GM20431 (cell line): Measurements from ENCODE around the gene TCN2.
"Not testable (repeated sequence)": the region's sequence is repeated elsewhere in the genome, so short reads cannot be mapped to it uniquely, and the experiment has no call there.

Experiments used
- in situ Hi-C: fragments of 300-500 bp; cut with MseI, MboI; formaldehyde crosslinking; loops from one replicate; pipeline ENCODE4 v1.15.0; 2020; ENCODE audit warnings: low sequenced_read_pairs; ENCODE audit not compliant: unreplicated experiment

The TCN2 gene

DNA sequence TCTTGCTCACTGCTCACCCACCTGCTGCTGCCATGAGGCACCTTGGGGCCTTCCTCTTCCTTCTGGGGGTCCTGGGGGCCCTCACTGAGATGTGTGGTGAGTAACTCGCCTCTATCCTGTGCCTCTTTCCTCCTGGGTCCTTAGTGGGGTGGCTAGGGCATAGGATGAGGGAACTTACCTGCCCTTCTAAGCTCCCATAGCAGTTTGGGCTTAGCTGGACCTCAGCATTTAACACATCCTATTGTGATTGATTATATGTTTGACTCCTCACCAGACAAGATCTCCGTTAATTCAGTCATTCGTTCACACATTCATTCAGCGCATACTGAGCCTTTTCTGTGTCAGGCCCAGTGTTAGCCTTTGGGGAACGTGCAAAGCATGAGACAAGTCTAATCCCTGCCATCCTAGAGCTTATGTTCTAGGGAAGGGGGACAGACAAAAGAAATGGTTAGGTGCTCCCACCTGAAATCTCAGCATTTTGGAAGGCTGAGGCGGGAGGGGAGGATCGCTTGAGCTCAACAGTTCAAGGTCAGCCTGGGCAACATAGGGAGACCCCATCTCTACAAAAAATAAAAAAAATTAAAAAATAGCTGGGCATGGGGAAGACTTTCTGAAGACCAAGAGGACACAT lies 441 bp downstream of the TCN2 start:
- in situ Hi-C loops: no loop called here

DNA sequence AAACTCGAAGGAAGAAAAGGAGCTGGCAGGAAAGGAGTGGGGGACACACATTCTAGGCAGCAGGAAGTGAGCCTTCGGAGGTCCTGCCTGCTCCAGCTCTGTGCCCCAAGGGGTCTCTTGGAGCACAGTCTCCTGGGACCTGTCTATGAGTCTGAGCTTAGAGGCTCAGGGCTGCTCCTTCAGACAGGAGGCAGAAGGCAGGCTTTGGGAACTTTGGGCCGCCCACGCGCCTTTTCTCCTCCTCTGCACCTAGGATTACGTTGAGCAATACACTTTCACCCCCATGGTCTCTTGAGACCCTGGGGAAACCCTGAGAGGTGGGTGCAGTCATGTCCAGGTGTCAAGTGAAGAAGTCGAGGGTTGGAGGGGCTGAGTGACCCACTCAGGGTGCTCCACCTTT lies 965 bp downstream of the TCN2 start:
- in situ Hi-C loops: no loop called here

DNA sequence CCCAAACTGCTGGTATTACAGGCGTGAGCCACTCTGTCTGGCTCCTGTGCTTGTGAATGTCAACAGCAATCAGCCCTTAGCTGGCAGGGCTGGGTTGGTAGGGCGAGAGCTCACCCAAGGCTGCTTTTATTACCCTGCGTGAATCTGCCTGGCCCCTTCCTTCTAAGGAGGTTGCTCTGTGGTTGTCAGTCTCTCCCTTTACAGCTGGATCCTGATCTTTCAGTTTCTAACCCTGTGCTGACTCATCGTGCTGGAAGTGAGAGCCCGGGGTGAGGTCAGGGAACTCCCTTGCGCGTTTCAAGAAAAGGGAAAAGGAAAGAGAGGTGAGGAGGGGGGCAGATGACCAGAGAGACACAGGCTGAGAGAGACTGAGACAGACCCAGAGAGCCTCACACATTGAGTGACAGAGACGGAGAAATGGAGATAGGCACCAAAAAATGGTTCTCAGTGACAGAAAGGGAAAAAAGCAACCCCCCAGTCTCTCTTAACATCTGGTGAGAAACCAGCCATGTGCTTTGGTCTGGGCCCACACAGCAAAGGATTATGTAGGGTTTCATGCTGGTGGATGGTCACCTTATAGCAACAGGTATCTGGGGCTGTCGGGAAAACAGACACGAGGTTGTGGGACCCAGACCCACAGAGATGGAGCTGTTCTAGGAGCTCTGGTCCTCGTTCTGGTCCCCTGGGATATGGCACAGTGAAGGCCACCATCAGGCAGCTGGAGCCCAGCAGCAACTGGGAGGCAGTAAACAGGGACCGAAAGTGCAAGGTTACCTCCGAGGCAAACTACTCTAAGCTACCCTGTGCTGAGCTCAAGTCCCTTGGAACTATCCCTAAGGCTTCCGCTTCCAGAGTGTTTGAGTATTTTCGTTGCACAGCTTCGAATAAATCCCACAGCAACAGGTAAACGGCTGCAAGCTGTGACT lies 2.5 kb downstream of the TCN2 start:
- in situ Hi-C loops: no loop called here

DNA sequence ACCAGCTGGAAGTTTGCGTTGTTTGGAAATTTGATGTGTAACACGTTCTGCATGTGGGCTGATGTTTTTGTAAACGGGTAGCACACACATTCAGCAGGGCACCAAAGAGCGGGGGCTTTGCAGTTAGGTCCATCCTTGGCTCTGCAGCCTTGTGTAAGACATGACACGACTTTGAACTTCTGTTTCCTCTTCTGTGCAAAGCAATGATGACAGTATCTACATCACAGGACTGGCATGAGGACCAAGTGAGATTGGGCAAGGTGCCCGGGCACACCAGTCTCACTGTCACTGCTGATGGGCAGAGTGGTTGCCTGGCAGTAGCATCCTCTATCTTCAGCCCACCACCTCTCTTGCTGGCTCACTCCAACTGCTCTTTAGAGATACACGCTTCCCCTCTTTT lies 3.3 kb downstream of the TCN2 start:
- in situ Hi-C loops: no loop called here

DNA sequence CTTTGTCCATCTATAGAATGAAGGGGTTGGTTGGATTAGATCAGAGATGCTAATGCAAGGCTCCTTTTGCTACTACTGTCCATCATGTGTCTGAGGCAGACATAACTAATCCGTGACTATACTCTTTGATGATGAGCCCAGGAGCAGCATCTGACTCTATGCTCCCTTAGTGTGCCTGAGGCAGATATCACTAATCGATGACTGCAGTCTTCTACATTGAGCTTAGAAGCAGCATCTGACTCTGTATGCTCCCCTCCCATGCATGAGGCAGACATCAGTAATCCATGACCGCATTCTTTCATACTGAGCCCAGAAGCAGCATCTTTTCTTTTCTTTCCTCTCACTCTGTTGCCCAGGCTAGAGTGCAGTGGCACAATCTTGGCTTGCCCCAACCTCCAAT lies 4.2 kb downstream of the TCN2 start:
- in situ Hi-C loops: no loop called here

DNA sequence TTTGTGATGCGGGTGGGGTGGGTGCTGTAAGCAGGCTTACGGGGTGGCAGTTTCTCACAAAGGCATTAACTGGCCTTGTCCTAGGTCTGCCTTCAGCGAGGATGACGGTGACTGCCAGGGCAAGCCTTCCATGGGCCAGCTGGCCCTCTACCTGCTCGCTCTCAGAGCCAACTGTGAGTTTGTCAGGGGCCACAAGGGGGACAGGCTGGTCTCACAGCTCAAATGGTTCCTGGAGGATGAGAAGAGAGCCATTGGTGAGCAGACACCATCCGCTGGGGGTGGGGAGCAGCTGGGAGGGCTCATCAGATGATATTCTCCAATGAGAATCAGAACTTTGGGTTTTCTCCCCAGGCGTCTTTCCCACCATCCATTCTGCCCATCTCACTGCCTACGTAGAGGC lies 5.8 kb downstream of the TCN2 start:
- in situ Hi-C loops: no loop called here

DNA sequence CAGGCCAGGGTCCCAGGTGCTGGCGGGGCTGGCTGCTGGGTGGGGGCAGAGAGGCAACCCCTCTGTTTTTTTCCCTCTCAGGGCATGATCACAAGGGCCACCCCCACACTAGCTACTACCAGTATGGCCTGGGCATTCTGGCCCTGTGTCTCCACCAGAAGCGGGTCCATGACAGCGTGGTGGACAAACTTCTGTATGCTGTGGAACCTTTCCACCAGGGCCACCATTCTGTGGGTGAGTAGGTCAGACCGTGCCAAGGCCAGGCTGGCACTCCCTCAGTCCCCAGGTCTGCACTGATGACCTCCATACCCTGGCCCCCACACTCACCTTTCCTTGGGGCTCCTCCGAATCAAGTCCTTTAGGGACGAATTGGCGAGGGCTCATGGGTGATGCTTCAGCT lies 7.3 kb downstream of the TCN2 start:
- in situ Hi-C loops: no loop called here

DNA sequence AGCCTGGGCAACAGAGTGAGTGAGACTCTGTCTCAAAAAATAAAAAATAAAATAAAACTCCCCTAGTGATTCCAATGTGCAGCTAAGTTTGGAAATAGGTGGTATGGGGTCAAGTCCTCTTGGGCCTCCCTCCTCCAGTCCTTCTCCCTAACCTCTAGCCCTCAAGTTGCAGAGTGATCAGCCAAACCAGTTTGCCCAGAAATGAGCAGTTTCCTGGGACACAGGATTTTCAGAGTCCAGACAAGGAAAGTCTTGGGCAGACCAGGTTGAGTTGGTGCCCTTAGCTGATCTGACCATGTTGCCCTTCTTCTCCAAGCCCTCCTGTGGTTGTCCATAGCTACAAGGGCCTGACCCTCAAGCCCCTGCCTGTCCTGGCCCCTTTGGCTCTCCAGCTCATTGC lies 7.9 kb downstream of the TCN2 start:
- in situ Hi-C loops: no loop called here

DNA sequence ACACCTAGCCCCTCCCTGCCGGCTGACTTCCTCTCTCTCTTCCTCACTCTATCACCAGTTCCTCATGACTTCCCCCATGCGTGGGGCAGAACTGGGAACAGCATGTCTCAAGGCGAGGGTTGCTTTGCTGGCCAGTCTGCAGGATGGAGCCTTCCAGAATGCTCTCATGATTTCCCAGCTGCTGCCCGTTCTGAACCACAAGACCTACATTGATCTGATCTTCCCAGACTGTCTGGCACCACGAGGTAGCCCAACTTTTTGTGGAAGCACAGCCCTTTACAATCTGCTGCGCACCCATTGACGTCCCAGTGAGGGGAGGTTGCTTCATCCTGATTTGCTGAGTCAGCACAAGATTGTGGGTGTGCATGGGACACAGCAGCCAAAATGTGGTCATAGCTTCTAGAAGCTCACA lies 8.6 kb downstream of the TCN2 start:
- in situ Hi-C loops: no loop called here

DNA sequence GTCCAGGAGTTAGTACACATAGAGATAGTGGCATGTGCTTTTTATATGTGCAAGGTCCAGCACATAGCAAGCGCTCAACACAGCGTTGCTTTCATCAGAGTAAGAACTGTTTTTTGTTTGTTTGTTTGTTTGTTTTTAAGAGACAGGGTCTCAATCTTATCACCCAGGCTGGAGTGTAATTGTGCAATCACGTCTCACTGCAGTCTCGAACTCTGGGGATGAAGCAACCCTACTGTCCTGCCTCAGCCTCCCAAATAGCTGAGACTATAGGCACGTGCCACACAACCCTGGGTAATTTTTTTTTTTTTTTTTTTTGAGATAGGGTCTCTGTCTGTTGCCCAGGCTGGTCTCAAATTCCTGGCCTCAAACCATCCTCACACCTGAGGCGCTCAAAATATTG lies 10.8 kb downstream of the TCN2 start:
- in situ Hi-C loops: no loop called here

DNA sequence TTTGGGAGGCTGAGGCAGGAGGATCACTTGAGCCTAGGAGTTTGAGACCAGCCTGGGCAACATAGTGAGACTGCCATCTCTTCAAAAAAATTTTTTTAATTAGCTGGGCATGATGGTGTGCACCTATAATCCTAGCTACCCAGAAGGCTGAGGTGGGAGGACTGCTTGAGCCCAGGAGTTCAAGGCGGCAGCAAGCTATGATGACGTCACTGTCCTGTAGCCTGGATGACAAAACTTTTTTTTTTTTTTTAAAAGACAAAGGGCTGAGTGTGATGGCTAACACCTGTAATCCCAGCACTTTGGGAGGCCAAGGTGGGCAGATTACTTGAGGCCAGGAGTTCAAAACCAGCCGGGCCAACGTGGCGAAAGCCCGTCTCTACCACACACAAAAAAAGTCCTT lies 12.9 kb downstream of the TCN2 start:
- in situ Hi-C loops: not testable (repeated sequence)

DNA sequence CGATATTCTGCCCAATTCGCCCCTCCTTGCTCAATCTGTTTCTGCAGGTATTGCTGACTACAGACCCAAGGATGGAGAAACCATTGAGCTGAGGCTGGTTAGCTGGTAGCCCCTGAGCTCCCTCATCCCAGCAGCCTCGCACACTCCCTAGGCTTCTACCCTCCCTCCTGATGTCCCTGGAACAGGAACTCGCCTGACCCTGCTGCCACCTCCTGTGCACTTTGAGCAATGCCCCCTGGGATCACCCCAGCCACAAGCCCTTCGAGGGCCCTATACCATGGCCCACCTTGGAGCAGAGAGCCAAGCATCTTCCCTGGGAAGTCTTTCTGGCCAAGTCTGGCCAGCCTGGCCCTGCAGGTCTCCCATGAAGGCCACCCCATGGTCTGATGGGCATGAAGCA lies 19.4 kb downstream of the TCN2 start:
- in situ Hi-C loops: loop anchor here (5.0 to 25.0 kb wide), 2 partner anchors 131 to 261 kb away; no protein-coding TSS in a partner anchor

DNA sequence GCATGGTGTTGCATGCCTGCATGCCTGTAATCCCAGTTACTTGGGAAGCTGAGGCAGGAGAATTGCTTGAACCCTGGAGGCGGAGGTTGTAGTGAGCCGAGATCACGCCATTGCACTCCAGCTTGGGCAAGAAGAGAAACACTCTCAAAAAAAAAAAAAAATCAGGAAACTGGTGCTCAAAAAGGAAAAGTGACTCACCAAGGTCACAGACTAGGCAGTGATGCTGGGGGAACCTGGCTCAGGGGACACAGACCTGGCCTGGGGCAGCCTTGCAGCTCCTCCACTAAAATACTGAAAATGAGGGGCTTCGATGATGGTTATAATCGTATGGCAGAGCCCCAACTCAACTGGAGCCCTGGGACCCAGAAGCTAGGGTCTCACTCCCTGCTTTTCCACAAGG lies 20.5 kb downstream of the TCN2 start:
- in situ Hi-C loops: loop anchor here (5.0 to 25.0 kb wide), 2 partner anchors 130 to 260 kb away; no protein-coding TSS in a partner anchor

DNA sequence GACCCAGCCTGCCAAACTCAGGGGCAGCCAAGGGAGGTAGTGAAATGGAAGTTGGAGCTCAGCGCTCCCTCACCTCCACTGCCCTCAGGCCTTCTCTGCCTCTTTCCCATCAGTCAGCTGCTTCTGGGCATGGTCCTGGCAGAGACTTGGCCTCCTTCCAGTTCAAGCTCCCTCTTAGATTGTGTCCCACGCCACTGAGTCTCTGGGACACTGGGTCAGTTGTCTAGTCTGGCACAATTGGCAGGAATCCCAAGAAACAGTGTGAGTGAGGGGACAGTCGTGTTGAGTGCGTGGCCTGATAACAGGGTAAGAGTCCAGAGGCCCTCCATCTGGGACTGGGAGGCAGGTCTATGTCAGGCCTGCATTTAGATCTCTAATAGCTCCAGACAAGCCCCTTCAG lies 21.5 kb downstream of the TCN2 start:
- in situ Hi-C loops: loop anchor here (5.0 to 25.0 kb wide), 2 partner anchors 129 to 259 kb away; no protein-coding TSS in a partner anchor

DNA sequence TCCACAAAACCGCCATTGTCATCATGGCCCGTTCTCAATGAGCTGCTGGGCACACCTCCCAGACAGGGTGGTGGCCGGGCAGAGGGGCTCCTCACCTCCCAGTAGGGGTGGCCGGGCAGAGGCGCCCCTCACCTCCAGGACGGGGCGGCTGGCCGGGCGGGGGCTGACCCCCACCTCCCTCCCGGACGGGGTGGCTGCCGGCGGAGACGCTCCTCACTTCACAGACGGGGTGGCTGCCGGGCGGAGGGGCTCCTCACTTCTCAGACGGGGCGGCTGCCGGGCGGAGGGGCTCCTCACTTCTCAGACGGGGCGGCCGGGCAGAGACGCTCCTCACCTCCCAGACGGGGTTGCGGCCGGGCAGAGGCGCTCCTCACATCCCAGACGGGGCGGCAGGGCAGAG lies 24.5 kb downstream of the TCN2 start:
- in situ Hi-C loops: loop anchor here (25.0 kb wide), 1 partner anchor 256 kb away; no protein-coding TSS in a partner anchor

DNA sequence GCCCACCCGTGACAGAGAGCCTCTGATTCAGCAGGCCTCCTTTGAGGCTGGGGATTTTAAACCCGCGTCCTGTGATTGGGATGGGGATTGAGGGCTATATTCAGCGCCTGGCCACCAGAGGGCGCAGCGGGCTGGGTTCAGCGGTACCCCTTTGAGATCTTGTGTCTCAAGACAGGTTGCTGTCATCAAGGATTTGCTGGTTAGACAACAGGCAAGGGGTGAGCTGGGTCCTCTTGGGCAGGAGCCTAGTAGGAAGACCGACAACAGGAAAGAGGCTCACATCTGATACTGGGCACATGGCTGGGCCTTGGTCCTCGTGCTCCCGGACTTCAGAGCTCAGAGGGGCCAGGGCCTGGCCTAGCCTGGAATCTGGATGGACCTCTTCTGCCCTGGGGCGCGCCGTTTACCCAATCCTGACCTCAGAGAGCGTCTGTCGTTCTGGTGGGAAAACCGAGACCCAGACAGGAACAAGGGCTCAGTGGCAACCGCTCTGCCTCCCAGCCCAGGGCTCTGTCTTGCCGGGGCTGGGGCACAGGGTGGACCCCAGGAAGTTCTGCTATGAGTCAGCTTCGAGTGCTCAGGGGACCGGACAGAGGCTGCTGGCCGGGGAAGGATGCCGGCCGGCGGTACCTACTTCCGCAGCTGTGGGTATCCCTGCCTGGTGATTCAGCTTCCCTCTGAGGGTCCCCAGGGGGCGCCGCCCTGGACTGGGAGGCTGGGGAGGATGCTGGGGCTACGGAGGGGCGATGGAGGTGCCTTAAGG lies 27.7 kb downstream of the TCN2 start:
- in situ Hi-C loops: loop anchor here (25.0 kb wide), 1 partner anchor 253 kb away; no protein-coding TSS in a partner anchor

DNA sequence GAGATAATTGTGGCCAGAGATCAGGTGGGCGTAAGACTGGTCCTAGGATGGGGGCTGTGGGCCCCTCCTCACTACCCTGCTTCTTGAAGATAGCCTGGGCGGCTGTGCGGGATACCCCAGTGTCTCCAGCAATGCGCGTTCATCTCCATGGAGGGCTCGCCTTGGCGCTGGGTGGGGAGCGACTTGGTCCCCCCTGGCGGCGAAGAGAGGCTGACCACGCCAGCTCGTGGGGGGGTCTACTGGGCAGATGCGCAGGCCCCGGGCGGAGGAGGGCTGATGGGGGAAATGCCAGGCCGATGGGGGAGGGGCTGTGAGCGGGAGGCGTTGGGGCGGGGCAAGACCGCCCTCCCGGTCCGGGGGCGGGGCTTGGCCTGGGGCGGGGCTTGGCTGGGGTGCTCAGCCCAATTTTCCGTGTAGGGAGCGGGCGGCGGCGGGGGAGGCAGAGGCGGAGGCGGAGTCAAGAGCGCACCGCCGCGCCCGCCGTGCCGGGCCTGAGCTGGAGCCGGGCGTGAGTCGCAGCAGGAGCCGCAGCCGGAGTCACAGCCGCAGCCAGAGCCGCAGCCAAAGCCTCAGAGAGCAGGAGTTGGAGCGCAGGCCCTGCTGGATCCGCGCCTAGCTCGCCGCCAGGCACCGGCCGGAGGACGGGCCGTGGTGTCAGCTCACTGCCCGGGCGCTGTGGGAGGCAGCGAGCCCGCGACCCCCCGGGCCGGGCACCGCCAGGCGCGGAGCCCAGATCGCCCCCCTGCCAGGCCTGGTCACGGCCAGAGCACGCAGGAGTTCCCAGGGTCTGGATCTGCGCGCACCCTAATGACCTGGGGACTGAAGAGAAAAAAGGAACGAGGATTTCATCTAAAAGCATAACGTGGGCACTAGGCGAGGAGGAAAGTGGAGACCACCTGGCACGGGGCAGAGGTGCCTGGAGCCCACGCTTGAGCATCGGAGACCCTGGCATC lies 28.6 kb downstream of the TCN2 start, which contains the start of gene SLC35E4:
Gene SLC35E4, plus strand, starts transcription at position 509 of the 953 bp plus-strand sequence. CDS start 670 bp downstream, outside the sequence.
- in situ Hi-C loops: loop anchor here (25.0 kb wide), 1 partner anchor 252 kb away; no protein-coding TSS in a partner anchor

DNA sequence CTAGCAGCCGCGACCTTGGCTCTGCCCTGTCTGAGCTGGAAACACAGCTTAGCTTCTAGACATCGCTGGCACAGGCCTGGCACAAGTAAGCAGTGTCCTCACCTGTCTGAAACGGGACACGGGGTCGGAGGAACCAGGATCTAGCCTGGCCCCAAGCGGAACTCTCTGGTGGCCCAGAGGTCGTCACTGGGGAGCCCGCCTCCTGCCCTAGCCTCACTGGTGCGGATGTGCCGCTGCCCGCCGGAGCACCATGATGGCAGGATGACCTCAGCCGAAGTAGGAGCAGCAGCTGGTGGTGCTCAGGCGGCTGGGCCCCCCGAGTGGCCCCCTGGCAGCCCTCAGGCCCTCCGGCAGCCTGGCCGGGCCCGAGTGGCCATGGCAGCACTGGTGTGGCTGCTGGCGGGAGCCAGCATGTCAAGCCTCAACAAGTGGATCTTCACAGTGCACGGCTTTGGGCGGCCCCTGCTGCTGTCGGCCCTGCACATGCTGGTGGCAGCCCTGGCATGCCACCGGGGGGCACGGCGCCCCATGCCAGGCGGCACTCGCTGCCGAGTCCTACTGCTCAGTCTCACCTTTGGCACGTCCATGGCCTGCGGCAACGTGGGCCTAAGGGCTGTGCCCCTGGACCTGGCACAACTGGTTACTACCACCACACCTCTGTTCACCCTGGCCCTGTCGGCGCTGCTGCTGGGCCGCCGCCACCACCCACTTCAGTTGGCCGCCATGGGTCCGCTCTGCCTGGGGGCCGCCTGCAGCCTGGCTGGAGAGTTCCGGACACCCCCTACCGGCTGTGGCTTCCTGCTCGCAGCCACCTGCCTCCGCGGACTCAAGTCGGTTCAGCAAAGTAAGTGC lies 29.5 kb downstream of the TCN2 start:
- in situ Hi-C loops: loop anchor here (25.0 kb wide), 1 partner anchor 251 kb away; no protein-coding TSS in a partner anchor
